ENCODE results near the gene AASDH.

DNA sequence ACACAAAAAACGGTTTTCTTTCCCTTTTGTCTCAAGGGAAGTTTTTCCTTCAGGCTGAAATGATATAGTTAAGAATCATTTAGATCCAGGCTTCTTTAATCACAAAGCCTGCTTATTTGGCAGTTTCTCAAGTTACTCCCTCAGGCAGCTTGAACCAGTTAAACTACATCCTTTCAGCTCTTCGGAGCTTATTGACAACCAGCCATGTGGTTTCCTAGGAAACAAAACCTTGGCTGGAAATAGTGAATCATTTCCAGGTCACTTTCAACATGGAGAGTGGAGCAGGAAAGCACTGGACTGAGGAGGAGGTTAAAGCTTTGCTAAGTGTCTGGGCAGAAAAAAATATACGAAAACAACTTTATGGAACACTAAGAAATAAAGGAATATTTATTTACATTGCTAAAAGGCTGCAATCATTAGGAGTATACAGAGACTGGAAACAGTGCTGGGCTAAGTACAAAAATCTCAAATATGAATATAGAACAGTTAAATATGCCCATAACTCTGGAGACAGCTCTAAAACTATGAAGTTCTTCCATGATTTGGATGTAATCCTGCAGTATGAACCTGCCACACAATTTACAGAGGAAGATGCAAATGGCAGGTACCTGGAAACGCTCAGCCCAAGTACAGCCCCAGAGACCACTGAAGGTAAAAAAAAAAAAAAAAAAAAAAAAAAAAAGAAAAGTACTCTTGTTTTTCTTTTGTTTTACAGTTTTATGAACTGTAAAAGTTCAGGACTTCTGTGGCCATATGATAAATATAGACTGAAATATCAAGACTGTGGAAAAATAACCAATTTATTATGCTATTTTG is 23.2 kb upstream of the AASDH start:
- TF ChIP-seq, protein P1, sequence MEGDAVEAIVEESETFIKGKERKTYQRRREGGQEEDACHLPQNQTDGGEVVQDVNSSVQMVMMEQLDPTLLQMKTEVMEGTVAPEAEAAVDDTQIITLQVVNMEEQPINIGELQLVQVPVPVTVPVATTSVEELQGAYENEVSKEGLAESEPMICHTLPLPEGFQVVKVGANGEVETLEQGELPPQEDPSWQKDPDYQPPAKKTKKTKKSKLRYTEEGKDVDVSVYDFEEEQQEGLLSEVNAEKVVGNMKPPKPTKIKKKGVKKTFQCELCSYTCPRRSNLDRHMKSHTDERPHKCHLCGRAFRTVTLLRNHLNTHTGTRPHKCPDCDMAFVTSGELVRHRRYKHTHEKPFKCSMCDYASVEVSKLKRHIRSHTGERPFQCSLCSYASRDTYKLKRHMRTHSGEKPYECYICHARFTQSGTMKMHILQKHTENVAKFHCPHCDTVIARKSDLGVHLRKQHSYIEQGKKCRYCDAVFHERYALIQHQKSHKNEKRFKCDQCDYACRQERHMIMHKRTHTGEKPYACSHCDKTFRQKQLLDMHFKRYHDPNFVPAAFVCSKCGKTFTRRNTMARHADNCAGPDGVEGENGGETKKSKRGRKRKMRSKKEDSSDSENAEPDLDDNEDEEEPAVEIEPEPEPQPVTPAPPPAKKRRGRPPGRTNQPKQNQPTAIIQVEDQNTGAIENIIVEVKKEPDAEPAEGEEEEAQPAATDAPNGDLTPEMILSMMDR (IDR thresholded peaks at IDR 0.05; ENCODE audit: insufficient read depth, low read length, poor library complexity, severe bottlenecking), result no peak
- no peak for TF ChIP-seq EZH2phosphoT487 (conservative IDR thresholded peaks at IDR 0.05; ENCODE audit: low read length)
